Type B pancreatic cell (in vitro differentiated cells): ENCODE measurements around the gene MADD. TPM values are rescaled to one million over a fixed set of nuclear protein-coding genes. Genes with fewer than 3 reads are reported as not detected.

Experiments
- DNase-seq: peaks from one replicate; pipeline ENCODE4 v3.0.0; 2021; ENCODE audit warnings: mixed read lengths; ENCODE audit not compliant: unreplicated experiment; ENCODE audit errors: extremely low spot score
- H3K27ac Mint-ChIP-seq: 2 replicates; pipeline ENCODE4 v1.8.0; 2021; ENCODE audit warnings: mild to moderate bottlenecking, mixed read lengths
- H3K27me3 Mint-ChIP-seq: 2 replicates; pipeline ENCODE4 v1.8.0; 2021; ENCODE audit warnings: mixed read lengths
- H3K36me3 Mint-ChIP-seq: 2 replicates; pipeline ENCODE4 v1.8.0; 2021; ENCODE audit warnings: mixed read lengths
- H3K4me1 Mint-ChIP-seq: one replicate; pipeline ENCODE4 v1.8.0; 2021; ENCODE audit warnings: mixed read lengths; ENCODE audit not compliant: unreplicated experiment
- H3K4me3 Mint-ChIP-seq: 2 replicates; pipeline ENCODE4 v1.8.0; 2021; ENCODE audit warnings: mild to moderate bottlenecking, mixed read lengths
- H3K9me3 Mint-ChIP-seq: 2 replicates; pipeline ENCODE4 v1.8.0; 2021; ENCODE audit warnings: mixed read lengths
- CTCF ChIP-seq: fragments of 200-600 bp; sonication (generic); conservative IDR thresholded peaks from 2 replicates; pipeline ENCODE4 v1.5.0; 2021; ENCODE audit warnings: antibody characterized with exemption, mild to moderate bottlenecking
- total RNA-seq: library from RNA; stranded (reverse); gene quantifications from 2 replicates; pipeline ENCODE4 v1.2.1, GENCODE V29; 2021; ENCODE audit warnings: low replicate concordance

MADD gene
- total RNA-seq, 1 donor from 2014 or later: 47.7 TPM

GRCh38 chr11:47379317-47379716, 109.4 kb downstream of the MADD start:
- Mint-ChIP-seq H3K9me3 (no peaks in the 10 kb centered on the region), H3K27ac (no peak overlapping the region), H3K4me1 (no peaks in the 10 kb centered on the region), H3K36me3 (no peaks in the 10 kb centered on the region), H3K27me3 (no peaks in the 10 kb centered on the region), H3K4me3 (no peak overlapping the region)
- DNase-seq: no peak
- no peak for TF ChIP-seq CTCF

Other genes starting within 250 kb of the MADD start
- 99.9 and 103 TPM in 2 replicates for gene ARFGAP2, start 93.3 kb upstream of the MADD start, total RNA-seq
- 52.5 and 77.2 TPM in 2 replicates for gene PACSIN3, start 83.7 kb upstream of the MADD start, total RNA-seq
- 40.0 and 50.1 TPM in 2 replicates for gene DDB2, start 55.2 kb upstream of the MADD start, total RNA-seq
- gene ACP2, start 21.3 kb upstream of the MADD start, total RNA-seq: 41.1 and 42.2 TPM in 2 replicates
- gene NR1H3, start 12.1 kb upstream of the MADD start, total RNA-seq: 14.2 and 18.9 TPM in 2 replicates
- gene MYBPC3, start 82.6 kb downstream of the MADD start, total RNA-seq: 0.40 and 1.8 TPM in 2 replicates
- gene SPI1, start 108.4 kb downstream of the MADD start, total RNA-seq: not detected in 2 replicates
- 28.7 and 44.8 TPM in 2 replicates for gene SLC39A13, start 138.5 kb downstream of the MADD start, total RNA-seq
- gene PSMC3, start 156.3 kb downstream of the MADD start, total RNA-seq: 104 and 141 TPM in 2 replicates
- 0.19 and 0.39 TPM in 2 replicates for gene RAPSN, start 179.0 kb downstream of the MADD start, total RNA-seq